NCI-H1417 (cell line): Measurements from ENCODE around the gene CD274.
"Not testable (repeated sequence)": the region's sequence is repeated elsewhere in the genome, so short reads cannot be mapped to it uniquely, and the experiment has no call there.

Experiments used
- DNase-seq, 3 experiments: peaks; one replicate each; lab custom pipeline; 2025; lab: John Stamatoyannopoulos, UW

The CD274 gene

DNA sequence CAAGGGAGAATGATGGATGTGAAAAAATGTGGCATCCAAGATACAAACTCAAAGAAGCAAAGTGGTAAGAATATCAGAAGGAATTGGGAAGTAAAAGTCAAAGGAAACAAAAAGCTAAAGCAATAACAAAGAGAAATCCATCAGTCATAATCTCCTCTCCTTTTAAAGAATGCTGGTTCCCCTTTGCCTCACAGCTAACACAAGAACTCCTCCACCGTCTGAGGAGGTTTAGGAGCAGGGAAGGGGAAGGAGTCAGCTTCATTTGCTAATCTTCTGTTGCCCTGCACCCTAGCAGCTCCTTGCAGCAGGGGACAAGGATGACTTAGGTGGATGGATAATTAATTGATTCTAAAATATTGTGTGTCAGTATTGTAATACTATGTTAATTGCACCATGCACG lies 16.4 kb downstream of the CD274 start:
- DNase-seq, result no peak

DNA sequence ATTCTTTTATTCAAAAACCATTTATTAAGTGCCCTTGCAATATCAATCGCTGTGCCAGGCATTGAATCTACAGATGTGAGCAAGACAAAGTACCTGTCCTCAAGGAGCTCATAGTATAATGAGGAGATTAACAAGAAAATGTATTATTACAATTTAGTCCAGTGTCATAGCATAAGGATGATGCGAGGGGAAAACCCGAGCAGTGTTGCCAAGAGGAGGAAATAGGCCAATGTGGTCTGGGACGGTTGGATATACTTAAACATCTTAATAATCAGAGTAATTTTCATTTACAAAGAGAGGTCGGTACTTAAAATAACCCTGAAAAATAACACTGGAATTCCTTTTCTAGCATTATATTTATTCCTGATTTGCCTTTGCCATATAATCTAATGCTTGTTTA lies 18.5 kb downstream of the CD274 start:
- no peak for DNase-seq

DNA sequence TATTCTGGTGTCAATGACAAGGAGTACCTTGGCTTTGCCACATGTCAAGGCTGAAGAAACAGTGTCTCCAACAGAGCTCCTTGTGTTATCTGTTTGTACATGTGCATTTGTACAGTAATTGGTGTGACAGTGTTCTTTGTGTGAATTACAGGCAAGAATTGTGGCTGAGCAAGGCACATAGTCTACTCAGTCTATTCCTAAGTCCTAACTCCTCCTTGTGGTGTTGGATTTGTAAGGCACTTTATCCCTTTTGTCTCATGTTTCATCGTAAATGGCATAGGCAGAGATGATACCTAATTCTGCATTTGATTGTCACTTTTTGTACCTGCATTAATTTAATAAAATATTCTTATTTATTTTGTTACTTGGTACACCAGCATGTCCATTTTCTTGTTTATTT lies 19.8 kb downstream of the CD274 start:
- no peak for DNase-seq

DNA sequence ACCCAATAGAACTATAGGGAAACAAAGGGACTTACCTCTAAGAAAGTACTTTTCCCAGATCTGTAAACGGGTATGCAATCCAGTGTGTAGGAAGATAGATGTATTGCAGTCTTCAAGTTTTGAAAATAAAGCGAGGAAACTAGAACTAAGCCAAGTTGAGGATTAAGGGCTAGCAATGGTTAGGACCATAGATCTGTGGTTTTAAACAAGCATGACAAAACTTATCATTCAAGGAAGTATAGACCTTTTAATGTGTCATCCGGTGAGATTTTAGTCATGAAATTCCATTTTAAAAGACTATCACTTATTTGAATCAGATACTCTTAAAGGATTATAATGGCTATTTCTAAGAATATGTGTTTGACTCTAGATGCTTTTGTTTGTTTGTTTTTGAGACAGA lies 20.5 kb downstream of the CD274 start:
- no peak for DNase-seq

DNA sequence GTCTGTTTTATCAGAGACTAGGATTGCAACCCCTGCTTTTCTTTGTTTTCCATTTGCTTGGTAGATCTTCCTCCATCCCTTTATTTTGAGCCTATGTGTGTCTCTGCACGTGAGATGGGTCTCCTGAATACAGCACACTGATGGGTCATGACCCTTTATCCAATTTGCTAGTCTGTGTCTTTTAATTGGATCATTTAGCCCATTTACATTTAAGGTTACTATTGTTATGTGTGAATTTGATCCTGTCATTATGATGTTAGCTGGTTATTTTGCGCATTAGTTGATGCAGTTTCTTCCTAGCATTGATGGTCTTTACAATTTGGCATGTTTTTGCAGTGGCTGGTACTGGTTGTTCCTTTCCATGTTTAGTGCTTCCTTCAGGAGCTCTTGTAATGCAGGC lies 25.3 kb downstream of the CD274 start:
- DNase-seq, result not testable (repeated sequence)

DNA sequence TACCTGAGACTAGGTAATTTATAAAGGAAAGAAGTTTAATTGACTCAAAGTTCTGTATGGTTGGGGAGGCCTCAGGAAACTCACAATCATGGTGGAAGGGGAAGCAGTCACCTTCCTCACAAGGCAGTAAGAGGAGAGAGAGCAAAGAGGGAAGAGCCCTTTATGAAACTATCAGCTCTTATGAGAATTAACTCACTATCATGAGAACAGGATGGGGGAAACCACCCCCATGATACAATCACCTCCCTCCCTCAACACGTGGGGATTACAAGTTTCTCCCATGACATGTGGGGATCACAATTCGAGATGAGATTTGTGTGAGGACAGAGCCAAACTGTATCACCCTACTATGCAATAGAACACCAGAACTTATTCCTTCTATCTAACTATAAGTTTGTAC lies 27.9 kb downstream of the CD274 start:
- DNase-seq, result no peak

DNA sequence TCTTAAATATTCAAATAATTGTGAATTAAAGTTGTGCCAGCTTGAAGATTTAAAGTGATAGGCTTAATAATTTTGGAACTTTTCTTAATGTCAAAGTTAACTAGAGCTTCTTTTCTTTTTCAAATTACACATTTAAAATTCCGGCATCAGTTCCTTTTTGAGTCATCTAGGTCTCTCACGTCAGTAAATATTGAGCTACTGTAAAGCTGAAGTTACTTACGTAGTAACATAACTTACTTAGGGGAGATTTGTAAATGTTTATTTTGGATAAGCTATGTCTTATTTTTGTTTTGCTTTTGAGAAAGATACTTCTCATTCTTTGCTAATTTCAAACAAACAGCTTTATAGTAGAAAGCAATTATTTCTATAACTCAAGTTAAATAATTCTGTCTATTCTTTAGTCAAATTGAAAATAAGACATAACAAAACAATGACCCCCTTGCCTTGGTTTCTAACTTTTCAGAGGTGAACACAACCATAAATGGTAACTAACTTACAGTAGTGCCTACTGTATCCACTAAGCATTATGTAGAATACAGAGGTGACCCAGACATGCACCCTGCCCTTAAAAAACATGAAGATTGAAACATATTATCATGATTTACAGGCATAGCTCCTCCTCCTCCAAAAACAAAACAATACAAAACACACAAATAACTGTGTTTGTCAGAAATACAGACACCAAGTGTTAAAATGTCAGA lies 29.8 kb downstream of the CD274 start:
- DNase-seq, result no peak

DNA sequence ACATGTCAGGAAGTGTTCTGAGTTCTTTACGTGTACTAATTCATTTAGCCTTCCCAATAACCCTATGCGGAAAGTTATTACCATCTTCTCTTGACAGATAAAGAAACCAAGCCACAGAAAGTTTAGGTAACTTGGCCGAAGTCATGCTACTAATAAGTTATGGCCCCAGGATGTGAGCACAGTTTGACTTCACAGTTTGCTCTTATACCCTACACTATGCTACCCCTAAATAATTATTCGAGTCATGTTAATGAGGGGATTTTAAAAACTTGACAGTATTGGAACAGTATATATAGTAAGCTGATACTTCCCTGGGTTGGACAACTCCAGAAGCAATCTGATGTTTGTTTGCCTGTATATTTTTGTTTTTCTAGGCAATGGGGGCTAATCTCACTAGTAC lies 30.6 kb downstream of the CD274 start:
- DNase-seq, result no peak

DNA sequence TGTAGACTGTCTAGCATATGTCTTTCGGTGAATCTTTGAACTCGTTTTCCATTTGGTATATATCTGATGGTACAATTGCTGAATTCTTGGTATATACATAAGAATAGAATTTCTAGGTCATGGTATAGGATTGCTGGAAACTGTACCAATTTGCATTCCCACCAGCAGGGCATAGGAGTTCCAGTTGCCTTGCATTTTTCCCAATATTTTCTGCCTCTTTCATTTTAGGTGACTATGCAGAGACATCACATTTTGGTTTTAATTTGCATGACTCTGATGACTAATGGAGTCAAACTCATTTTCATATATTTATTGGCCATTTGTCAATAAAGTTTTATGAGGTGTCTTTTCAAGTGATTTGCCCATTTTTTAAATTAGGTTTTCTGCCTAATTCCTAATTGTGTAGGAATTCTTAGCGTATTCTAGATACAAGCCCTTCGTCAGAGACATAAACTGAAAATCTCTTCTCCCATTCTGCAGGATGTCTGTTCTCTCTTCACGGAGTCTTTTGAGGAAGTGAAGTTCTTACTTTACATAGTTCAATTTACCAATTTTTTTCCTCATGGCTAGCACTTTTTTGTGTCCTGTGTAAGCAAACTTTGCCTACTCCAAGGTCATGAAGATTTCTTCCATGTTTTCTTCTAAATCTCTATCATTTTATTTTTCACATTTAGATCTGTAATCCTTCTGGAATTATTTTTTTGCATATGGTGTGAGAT lies 31.1 kb downstream of the CD274 start:
- no peak for DNase-seq

DNA sequence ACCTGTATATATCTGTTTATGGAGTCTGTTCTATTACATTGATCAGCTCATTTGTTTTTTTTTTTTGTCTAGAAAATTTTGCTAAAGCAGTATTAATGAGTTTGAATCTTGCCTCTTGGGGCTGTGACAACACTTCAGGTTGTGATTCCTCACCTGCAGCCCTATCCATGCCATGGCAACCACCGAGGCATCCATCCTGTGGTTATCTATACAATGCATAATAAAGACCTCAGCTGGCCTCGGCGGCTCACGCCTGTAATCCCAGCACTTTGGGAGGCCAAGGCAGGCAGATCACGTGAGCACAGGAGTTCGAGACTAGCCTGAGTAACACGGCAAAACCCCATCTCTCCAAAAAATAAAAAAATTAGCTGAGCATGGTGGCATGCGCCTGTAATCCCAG lies 31.9 kb downstream of the CD274 start:
- DNase-seq, result no peak

DNA sequence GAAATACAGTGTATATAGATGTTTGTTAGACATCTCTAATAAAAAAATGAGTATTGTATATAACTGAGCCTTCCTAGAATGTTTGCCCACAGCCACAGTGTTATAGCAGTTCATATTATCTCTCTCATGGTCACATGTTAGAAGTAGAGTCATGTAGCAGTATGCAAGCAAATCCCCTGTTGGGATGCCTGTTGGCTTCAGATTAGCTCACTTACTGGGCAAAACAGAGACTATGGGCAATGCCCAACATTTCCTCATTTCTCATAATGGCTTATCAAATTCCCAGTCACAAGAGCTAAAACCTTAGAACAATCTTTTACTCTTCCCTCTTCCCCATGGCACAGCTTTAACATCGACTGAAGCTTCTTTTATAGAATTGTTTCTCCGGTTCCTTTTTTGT lies 33.0 kb downstream of the CD274 start:
- DNase-seq, result no peak

DNA sequence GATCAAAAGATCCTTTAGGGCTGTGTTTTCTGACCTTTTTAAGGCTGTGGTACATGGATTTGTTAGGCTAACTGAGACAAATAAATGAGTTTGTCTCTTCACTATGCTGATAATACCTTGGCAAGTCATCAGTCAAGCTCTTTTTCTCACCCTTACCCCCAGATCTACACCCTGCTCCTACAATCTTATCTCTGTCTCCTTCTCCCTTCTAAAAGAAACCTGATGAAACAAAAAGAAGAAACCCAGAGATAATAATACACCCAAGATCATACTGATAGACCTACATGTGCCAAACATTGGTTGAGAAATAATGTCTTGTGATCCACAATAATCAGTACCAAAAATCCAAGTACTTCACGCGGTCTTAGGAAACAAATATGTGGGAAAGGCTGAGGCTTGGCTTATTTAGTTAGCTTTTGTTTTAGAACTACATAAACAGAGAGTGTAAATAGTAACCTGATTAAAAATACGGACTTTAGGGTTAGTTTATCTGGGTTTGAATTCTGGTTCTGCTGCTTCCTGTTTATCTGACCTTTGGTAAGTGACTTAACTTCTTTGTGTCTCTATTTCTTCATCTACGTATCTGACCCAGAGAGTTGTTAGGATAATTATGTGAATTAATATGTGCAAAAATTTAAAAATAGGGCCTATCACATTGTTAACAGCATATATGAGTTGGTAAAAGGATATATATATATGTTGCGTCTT lies 35.2 kb downstream of the CD274 start:
- no peak for DNase-seq

DNA sequence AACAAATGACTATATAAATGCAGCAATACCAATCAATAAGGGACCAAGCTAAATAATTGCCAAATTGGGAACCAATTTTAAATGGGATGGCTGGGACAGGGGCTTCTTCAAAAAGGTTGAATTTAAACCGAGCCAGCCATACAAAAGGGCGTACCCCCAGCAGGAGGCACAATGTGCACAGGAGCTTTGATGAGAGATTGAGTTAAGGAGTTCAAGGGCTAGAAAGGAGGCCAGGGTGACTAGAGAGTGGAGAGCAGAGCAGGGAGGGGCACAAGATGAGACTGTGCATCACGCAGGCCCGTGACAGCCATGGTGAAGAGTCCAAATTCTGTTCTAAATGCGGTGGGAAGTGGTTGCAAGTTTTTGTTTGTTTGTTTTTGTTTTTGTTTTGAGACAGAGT lies 36.6 kb downstream of the CD274 start:
- DNase-seq, result no peak

DNA sequence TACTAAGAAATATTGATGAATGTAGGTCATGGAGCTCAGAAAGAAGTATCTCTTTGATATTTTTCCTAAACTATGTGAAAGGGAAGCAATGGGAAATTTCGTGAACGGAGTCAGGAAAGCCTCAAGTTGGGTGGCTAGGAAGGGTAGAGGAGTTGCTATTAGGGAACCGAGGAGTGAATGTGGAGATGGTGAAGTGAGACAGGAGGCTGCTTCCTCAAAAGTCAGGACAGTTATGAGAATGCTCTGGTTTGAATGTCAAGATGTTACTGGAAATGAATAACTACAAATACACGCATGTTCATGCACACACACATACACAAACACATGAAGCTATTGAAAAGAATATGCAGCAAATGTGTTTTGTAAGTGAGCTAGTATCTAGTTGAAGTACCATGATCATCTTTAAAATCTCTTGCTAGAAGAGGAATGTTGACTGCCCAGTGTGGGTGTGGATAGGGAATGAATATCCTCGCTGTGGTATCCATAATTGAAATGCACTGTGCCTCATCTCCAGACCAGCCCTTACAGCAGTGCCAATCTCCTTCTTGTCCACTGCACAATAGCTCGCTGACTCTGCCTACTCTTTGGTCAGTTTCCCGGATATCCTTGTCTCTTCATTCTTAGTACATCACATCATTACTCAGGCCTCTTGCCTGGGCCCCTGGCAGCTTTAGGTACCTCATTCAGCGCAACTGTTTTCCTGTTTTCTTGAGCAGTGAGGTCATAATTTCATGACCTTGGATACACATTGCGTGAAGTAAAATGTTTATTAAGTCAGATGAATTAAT lies 38.1 kb downstream of the CD274 start:
- DNase-seq, result no peak

DNA sequence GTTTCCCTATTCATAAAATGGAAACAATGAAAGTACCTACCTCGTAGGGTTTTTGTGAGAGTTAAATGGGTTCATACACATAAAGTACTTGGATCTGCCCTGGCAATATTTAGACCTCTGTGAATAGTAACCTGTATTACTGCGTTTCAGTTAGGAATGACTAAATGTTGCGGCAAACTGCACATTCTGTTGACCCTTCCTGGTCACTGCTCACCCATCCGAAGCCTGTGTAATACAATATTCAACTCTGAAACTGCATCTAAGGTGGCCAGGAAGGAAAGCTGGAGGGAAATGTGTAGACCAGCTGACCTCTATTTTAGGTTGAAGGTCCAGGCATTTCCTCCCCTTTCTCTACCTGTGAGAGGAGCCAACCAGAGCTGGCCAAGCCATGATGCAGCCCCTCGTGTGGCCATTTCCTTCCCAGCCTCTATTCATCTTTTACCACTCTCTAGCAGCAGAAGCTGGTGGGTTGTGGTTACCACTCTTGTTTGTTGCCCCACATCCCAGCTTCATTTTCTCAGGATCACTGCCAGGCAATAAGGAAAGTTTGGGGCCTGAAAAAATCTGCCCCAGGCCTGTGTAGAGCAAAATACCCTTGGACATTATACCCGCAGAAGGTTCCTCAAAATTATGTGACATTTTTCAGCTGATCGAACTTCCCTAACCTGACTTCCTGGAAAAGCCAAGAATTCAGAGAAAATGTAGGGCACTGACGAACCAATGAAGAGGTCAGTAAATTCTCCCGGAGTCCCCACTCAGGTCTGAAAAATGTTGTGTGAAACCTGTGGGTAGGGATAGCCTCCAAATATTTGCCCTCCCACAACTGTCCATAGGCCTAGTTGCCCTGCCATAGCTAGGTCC lies 39.5 kb downstream of the CD274 start:
- DNase-seq, result no peak

DNA sequence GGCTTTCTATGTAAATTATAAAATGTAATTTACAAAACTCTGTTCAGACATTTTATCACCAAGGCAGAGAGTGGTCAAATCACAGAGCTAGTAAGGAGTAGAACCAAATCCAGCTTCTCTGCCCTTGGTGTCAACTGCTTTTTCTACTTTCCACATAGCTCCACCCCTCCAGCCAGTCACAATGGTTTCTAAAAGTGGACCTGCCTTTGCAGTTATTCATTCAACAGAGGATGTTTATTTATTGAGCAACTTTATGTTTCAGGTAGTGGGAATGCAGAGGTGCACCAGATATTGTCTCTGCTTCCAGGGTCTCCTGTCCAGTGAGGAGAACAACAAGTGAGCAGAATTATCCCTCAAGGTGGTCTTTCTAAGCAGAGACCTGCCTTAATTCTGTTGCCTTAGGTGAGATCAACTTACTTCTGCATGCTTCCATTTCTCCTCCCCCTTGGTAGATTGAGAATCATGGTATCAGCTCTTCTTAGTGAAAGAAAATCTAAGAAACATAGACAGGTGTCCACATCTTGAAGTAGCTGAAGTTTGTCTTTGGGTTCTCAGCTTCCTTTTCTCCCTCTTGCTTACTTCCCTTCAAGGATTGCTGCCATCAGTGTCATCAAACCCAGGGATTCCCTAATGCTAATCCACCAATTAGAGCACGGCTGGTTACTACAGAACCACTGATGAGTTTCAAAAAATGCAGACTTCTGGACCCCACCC lies 42.8 kb downstream of the CD274 start:
- DNase-seq, result no peak

DNA sequence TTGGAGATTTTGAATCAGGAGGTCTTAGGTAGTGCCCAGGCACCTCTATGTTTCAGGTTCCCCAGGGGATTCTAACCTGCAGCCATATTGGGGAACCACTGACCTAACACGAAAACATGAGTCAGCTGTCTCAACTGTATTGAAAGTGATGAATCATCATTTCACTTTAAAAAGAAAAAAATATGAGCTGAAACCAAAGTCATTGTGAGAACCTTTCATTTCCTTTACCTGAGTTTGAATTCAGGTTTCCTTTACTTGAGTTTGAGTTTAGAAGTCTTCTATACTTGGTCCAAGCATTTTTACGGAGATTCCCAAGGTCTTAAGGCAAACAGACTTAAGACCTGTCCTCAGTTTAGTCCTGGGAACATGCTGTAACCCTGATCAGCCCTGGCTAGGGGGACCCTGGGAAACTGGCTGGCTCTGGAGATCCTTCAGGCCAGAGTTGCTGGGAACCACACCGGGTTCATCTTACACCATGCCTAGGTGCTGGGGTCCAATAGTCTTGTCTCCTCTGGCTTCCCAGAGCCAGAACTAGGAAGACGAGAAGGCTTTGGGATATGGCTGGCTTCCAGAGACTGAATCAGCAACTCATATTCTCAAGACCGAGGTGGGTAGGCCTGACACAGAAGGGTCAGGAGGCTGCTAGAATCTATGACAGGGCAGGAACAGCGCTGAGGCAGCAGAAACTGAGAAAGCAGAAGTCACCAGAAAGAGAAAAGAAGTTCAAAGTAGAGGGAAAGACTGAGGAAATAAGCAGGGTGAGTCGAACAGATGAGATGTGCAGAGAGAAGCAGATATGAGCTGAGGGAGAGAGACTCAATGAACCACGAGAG lies 43.6 kb downstream of the CD274 start:
- no peak for DNase-seq

DNA sequence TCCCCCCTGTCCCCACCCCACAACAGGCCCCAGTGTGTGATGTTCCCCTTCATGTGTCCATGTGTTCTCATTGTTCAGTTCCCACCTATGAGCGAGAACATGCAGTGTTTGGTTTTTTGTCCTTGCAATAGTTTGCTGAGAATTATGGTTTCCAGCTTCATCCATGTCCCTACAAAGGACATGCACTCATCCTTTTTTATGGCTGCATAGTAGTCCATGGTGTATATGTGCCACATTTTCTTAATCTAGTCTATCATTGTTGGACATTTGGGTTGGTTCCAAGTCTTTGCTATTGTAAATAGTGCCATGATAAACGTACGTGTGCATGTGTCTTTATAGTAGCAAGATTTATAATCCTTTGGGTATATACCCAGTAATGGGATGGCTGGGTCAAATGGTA lies 44.4 kb downstream of the CD274 start:
- DNase-seq, result not testable (repeated sequence)

DNA sequence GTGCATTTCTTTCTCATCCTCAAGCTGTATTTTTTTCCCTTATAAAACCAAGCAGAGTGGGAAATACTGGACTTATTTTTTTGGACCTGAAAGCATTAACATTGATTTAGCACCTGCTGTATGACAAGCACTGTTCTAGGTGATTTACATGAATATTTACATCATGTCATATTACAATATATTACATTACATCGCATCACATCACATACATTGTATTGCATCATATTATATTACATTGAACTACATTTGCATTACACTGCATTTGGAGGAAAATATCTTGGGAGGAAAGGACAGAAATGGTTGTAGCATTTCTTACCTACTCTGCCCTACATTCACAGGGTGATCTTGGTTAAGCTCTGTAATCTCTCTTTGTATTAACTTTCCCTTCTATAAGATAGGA lies 48.8 kb downstream of the CD274 start:
- no peak for DNase-seq

DNA sequence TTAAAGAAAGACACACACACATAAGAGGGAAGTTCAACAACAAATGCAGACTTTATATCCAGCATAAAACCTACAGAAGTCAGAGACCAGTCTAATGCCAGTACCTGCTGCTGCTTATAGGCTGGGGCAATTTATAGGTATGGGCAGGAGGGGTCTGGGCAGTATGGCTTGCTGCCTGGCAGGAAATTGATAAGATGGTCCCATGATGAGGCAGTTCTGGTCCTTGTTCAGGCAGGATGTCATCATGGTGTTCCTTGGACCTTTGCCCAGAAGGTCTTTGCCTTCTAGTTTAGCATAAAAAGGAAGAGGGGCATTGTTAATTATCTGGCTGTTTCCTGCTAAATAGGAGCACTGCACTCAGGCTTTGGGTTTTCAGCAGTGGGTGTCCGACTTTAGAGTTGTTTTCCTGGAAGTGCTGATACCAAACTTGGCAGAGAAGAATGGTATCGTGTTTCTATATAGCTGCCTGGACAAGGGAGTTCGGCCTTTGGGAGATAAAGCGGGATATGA lies 49.6 kb downstream of the CD274 start:
- DNase-seq, result no peak
